GM21390 (cell line): ENCODE results near the gene KDM7A.

Experiments
- ATAC-seq: cut with Tn5 transposase; IDR thresholded peaks from one replicate; pipeline ENCODE4 v1.9.1; 2021; ENCODE audit not compliant: unreplicated experiment

The KDM7A gene, protein sequence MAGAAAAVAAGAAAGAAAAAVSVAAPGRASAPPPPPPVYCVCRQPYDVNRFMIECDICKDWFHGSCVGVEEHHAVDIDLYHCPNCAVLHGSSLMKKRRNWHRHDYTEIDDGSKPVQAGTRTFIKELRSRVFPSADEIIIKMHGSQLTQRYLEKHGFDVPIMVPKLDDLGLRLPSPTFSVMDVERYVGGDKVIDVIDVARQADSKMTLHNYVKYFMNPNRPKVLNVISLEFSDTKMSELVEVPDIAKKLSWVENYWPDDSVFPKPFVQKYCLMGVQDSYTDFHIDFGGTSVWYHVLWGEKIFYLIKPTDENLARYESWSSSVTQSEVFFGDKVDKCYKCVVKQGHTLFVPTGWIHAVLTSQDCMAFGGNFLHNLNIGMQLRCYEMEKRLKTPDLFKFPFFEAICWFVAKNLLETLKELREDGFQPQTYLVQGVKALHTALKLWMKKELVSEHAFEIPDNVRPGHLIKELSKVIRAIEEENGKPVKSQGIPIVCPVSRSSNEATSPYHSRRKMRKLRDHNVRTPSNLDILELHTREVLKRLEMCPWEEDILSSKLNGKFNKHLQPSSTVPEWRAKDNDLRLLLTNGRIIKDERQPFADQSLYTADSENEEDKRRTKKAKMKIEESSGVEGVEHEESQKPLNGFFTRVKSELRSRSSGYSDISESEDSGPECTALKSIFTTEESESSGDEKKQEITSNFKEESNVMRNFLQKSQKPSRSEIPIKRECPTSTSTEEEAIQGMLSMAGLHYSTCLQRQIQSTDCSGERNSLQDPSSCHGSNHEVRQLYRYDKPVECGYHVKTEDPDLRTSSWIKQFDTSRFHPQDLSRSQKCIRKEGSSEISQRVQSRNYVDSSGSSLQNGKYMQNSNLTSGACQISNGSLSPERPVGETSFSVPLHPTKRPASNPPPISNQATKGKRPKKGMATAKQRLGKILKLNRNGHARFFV

DNA sequence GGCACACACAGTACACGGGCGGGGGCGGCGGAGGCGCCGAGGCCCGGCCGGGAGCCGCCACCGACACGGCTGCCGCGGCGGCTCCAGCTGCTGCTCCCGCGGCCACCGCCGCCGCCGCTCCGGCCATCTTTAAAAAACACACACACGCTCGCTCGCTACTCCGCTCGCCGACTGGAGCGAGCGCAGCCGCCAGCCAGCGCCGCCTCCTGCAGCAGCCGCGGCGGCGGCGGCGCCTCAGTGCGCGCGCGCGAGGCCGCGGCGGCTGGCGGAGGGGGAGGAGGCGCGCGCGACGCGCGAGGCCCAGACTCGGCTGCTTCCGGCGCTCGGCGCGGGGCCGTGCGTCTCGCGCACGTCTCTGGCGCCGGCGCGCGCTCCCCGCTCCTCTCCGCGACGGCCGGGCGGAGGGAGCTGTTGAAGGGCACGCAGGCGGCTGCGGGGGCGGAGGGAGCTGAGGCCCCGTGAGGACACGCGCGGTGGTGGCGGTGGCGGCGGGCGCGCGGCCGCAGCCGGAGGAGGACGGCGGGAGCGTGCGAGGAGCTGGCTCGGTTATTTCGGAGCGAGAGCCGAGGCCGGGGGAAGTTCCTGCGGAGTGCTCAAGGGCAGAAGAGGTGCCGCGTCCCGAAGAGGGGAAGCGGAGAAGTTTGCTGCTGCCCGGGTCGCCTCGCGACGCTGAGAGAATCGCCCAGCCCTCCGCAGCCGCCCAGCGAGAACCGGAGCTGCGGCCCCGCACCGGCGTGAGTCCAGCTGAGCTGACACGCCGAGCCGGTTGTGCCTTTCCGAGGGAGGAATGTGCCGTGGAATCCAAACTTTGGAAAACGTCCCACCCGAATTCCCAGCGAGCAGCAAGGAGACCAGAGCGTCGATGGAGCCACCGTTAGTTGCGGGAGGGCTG, at the start of gene KDM7A:
Gene KDM7A, minus strand, starts transcription at position 173 of the 892 bp plus-strand sequence. Its CDS starts 46 bp downstream, at position 127.
- ATAC-seq = peak; percentile 76

DNA sequence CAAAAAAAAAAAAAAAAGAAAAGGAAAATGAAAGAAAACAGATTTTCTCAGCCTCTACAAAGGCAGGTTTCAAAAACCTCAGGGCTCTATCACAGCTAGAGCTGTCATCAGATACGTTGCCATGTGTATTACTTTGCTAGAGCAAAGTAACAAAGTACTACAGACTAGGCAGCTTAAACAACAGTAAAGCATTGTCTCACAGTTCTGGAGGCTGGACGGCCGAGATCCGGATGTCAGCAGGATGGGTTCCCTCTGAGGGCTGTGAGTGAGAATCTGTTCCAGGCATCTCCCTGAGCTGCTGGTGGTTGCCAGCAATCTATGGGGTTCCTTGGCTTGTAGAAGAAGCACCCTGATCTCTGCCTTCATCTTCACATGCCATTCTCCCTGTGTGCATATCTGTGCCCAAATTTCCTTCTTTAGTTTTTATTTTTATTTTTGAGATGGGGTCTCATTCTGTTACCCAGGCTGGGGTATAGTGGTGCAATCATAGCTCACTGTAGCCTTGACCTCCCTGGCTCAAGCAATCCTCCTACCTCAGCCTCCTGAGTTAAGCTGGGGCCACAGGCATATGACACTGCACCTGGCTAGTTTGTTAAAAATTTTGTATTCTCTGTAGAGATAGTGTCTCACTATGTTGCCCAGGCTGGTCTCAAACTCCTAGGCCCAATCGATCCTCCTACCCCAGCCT, 48.9 kb upstream of the KDM7A start:
- no peak for ATAC-seq

DNA sequence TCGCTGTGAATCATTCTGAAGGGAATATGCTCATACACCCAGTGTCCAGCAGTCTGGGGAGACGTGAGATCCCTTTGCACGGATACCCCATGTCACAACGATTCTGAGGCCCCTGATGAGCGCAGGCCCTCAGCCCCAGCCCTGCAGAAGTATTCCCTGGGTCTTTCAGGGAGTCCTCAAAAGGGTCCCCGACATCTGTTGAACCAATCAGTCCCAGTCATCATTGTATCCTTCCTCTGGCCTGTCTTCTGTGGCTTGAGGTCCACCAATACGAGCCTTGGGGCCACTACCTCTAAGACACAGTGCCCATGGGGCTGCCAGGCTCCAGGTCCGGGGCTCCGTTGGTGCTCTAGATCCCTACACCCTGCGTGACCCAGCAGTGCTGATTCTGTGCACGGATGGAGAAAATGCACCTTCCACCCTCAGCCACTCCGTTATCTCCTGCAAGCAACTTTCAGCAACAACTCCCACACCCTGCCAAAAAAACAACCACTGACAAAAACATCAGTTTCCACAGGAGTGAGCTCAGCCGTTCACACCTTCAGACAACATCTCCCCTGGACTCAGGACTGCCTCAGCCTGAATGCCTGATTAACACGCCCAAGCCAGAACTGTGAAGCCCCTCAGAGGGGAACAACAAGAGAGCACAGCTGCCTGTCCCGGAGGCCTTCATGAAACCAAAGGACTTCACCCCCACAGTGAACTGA, 46.9 kb upstream of the KDM7A start:
- ATAC-seq = no peak

DNA sequence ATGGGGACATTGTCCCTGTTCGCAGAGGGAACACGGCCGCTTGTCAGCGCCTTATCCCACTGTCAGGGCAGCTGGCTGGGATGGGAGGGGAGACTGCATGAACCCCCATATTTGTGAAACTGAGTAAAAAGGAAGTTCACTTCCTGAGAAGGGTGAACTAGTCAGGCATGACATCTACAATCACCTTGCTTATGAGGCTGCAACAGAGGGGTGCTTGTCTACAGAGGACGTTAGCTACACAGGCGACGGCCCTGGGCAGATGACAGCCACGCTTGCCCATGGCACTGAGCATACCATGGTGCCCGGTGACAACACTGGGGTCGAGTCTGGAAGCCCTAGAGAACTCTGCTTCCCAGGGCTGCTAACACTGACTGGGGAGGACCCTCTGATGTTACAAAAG, 46.0 kb upstream of the KDM7A start:
- no peak for ATAC-seq

DNA sequence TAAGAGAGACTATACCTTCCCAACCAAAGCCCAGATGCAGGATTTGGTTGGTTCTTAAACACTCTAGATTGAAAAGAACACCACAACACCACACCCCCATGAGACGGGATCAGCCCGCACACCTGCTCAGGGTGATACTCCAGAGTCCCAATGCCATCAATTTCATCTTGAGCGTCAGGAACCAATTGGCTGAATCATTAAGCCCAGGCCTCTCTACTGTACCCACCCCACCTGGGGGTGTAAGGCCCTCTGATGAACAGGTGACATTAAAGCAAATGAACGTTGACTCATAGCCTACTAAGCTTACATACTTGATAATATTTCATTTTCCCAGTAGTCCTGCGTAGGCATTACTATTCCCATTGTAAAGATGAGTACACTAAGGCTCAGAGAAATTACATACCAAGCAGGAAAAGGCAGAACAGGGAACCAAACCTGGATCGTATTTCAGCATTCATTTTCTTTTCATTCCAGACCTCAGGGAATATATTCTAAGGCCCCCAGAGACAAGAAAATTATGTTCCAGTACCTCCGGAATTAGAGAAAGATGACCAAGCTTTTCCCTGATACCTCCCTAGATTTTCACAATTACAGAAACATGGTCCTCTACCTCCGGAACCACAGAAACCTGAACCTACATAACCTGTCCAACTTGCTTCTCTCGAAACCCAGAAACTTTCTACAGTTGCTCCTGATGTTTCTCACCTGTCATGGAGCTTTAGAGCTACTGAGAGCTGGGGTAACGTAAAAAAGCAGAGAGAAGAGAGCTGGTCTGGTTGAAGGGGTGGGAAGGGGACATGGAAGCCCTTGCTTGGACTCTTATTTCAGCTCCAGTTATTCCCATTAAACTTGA, 43.1 kb upstream of the KDM7A start:
- no peak for ATAC-seq

DNA sequence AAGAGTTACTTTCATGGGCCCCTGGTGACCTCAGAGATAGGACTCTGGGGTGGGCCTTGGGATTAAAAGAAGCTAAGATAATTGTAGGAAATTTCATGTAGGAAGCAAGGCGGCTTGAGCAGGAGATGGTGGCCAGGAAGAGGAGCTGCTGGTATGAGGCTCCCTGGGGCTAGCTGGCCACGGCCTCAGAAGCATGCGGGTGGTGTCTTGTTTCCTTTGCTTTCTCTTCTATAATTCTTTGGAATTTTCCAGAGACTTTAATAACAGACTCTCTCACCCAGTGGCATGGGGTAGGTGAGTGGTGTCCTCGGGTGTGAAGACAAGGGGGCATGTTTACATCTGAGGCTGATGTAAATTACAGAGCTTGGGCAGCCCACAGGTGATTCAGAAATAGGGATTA, 41.9 kb upstream of the KDM7A start:
- no peak for ATAC-seq

DNA sequence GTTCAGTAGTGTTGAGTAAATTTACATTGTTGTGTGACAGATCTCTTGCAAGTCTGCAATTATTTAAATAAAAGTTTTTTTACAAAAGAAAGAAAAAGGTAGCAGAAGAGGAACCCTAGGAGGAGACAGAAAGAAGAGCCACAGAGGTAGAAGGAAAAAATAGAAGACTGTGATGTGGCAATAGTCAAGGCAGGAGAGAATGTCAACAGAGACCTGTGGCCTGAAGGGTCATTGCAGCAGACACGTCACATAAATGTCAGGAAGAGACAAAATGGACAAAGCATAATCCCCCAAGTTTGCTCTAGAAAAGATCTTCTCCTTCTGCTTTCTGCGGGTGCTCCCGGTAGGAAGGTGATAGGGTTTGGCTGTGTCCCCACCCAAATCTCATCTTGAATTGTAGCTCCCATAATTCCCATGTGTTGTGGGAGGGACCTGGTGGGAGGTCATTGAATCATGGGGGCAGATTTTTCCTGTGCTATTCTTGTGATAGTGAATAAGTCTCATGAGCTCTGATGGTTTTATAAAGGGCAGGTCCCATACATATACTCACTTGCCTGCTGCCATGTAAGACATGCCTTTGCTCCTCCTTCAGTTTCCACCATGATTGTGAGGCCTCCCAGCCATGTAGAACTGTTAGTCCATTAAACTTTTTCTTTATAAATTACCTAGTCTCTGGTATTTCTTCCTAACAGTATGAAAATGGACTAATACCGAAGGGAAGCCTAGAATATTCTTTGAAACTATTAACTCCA, 41.1 kb upstream of the KDM7A start:
- no peak for ATAC-seq

DNA sequence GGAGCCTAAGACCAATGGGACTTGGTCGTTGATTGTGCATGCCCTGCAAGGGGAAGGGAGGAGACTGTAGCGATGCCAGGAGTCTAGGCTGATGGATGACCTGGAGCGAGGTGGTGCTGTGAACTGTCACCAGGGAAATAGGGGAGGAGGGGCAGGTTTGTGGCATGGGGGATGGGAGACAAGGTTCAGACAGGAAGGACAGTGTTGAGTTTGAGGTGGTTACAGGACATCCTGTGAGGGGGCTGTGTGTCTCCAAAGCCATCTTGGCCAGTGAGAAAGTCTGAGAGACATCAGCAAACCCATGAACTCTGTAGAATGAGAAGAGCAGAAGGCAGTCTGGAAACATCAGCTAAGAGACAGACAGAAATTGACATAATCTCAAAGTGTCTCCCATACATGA, 38.5 kb upstream of the KDM7A start:
- no peak for ATAC-seq

DNA sequence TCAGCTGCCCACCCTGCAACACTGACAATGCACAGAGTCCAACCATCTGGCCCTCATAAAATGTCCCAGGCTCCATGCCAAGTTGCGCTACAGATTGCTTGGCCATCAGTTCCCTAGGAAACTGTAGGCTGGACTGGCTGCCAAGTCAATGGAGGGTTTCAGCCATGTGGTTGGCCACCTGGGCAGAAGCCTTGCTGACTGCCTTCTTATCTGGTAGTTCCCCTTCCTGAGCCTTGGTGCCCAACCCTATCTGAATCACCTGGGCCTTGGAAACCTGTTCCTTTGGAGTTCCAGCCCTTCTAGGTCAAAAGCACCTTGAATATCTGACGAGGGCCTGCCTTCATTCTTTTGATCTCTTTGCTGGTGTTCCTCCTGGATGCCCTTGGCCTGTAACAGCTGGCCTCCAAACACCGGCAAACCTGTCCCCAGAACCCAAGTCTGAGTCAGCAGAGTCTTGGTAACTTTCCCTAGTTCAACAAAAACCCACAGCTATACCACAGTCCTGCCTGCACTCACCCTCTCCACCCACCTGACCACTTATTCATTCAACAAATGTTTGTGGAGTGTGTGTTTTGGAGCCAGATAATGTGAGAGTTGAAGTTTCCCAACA, 37.4 kb upstream of the KDM7A start:
- ATAC-seq = no peak

DNA sequence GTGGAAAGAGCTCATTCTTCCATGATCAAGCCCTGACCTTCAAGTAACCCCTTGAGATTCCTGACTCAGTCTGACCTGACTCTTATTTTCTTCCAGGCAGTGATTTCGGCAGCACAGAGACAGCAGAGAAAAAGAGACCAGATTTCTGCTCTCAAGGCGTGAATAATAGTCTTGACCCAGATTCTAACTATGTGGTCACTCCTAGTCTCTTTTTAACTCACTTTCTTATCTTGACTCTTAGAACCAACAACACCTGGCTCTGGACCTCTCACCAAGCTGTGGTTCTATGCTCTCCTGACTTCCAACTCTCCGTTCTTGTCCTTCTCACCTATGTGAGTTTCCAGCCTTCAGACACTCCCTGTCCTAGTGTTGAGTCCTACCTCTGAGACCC, 36.9 kb upstream of the KDM7A start:
- ATAC-seq = no peak

DNA sequence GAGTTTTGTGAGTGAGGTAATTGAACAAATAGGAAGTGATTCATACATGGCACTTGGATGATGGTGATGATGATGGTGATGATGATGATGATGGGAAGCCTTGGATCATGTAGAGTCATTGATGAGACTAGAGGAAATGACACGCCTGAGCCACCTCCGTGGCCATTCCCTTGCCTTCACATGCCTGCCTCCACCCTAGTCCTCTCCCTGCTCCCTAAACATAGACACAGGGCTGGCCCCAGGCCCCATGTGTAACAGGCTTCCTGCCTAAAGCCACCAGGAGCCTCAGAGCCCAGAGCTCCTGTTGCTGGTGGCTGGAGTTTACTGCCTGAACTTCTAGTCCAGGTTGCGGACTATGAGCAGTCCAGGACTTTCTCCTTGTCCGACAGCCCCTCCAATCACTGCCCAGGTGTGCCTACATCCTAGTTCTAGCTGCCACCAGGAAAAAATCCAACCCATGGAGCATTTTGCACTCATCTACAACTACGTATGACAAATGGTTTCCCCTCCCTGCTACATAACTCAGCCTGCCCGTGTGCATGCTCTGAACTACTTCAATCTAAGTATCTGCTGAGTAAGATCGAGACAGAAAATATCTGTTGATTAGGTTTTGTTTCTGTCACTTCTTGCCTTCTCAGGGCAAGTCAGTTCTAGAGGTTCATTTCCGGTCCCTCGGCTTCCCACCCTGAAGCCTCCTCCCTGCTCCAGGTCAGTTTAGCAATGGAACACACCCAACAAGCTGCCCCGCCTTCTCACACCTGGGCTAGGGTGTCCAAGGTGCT, 35.5 kb upstream of the KDM7A start:
- peak; percentile 68 for ATAC-seq

DNA sequence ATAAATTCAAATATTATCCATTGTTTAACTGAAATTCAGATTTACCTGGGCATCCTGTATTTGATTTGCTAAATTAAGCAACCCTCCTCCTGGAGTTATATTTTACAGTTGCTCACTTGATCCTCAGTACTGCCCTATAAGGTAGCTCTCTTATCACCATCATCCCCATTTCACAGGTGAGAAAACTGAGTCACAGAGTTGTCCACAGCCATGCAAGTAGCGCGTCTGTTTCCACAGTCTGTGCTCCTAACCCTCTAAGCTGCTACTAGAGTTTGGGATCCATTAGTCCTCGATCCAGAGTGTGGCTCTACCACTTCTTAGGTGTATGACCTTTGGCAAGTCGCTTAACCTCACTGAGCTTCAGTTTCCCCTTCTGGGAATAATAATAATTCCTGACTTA, 34.9 kb upstream of the KDM7A start:
- no peak for ATAC-seq

DNA sequence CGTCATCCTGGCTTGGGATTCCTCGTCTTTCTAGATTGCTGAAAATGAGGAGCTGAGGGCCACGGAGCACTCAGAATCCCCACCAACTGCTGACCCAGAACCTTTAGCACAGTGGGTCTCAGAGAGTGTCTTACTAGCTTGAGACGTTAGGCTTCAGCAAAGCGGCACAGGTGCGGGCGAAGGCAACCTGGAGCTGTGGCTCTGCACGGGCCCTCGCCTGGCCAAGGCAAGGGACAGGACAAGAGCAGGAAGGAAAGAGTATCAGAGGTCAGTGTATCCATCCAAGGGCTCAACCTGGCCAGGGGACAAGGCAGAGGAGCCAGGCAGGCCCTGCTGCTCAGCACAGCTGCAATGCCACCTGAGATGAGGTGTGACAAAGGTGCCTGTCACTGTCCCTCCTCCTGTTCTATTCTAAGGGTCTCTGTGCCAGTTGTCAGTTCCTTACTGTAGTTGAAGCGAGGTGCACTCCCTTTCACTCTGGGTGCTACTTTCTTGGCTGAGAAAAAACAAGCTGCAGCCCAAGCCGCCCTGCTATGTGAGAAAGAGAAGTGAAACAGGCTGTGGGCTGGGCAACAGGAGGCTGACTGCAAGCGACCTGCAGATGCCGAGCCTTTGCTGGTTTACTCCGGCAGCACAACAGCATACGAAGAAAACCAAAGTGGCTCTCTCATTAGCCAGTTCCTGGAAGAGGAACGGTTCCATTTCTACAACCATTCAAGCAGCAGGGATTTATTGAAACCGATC, 33.3 kb upstream of the KDM7A start:
- peak; percentile 87 for ATAC-seq

DNA sequence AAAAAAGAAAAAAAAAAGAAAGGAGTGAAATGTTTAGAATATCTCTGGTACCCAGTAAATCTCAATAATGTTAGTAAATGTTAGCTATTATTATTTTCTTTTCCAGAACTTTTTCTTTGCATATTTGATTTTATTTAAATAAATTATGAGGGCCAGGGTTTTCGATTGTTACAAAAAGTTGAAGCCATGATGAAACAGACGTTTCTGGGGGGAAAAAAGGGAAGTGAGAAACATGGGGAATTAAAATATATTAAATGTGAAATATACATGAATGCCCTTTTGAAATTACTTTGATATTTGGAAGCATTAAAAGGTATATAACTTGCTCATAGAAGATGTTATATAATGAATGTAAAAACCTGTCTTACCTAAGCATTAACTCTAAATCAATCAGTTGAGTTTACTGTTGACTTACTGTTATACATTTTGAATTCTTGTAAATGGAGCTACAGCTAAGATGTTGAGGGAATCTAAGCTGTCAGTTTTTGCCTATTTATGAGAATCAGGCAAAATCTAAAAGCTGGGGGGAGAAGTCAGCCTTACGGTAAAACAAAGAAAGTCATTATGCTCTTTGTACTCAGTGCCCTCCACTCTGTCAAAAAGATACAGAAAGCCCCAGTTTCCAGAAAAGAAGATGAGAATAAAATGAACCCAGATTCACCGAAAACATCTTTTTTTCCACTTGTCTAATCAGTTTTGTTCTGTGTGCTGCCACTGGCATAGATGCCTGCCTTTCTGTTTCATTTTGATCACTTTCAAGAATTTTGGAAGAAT, 30.0 kb upstream of the KDM7A start:
- no peak for ATAC-seq

DNA sequence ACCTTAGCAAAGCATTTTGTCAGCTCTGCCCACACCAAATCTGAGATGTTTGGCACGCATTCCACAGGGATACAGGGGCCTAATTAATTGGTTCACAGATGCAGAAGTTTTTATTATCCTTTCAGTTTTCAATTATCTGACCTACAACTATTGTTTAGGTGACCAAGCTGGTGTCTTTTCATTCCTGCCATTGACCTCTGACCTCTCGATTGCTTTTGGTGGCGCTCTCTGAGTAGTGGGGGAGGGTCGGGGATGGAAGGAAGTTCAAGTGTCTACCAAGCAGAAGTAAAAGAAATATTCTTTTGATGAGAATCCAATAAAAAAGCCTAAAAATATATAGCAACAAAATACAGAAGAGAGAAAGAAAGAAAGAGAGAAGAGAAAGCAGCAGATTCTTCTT, 28.8 kb upstream of the KDM7A start:
- no peak for ATAC-seq

DNA sequence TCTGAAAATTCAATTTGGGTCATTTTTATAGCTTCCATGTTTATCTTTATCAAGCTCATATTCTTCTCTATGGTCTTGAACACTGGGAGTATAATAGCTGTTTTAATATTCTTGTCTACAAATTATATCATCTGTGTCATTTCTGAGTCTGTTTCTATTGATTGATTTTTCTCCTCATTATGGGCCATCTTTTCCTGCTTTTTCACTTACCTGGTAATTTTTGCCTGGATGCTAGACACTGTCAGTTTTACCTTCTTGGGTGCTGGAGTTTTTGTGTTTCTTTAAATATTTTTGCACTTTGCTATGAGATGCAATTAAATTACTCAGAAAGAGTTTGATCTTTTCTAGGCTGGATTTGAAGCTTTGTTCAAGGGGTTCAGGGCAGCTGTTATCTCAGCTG, 26.8 kb upstream of the KDM7A start:
- no peak for ATAC-seq
